AG09309 (cell line): ENCODE results near the gene CPHXL.

Experiments
- DNase-seq: peaks from one replicate; pipeline ENCODE4 v3.0.0-alpha.2; 2010; ENCODE audit warnings: low read depth
- H3K4me3 ChIP-seq: 2 replicates; pipeline ENCODE4 v1.5.1; 2011; ENCODE audit warnings: mild to moderate bottlenecking, low read depth, low read length, moderate library complexity; ENCODE audit not compliant: control insufficient read depth
- TF ChIP-seq, protein P1 (sequence below): IDR thresholded peaks from 2 replicates; pipeline ENCODE4 v1.5.1; 2011; ENCODE audit warnings: mild to moderate bottlenecking, low read depth, low read length, inconsistent platforms; ENCODE audit not compliant: insufficient read depth, control insufficient read depth; ENCODE audit errors: missing control alignments

The CPHXL gene

DNA sequence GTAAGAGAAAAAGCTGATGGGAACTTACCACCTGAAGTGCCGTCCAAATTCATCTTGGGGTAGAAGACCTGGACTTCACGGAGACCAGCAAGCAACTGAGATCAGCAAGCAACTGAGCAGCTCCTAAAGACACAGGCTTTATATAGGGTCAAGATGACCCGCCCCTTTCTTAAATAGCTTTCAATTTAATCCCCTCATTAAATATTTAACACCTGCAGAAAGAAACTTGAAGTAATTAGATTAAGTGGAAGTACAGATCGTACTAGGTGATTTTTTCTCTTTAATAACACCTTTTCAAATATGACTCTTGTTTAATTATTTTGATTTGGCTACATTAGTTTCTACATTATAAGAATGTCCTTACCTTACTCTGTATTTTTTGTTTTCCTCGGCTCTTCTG lies at the start of gene CPHXL:
CPHXL (minus strand) TSS at position 101 of the 400 bp plus-strand sequence; CDS start at position 53, 48 bp downstream.
- H3K4me3 ChIP-seq: no peak within 1 kb of the TSS
- no peak for DNase-seq
- TF ChIP-seq, protein P1, sequence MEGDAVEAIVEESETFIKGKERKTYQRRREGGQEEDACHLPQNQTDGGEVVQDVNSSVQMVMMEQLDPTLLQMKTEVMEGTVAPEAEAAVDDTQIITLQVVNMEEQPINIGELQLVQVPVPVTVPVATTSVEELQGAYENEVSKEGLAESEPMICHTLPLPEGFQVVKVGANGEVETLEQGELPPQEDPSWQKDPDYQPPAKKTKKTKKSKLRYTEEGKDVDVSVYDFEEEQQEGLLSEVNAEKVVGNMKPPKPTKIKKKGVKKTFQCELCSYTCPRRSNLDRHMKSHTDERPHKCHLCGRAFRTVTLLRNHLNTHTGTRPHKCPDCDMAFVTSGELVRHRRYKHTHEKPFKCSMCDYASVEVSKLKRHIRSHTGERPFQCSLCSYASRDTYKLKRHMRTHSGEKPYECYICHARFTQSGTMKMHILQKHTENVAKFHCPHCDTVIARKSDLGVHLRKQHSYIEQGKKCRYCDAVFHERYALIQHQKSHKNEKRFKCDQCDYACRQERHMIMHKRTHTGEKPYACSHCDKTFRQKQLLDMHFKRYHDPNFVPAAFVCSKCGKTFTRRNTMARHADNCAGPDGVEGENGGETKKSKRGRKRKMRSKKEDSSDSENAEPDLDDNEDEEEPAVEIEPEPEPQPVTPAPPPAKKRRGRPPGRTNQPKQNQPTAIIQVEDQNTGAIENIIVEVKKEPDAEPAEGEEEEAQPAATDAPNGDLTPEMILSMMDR: no peak

DNA sequence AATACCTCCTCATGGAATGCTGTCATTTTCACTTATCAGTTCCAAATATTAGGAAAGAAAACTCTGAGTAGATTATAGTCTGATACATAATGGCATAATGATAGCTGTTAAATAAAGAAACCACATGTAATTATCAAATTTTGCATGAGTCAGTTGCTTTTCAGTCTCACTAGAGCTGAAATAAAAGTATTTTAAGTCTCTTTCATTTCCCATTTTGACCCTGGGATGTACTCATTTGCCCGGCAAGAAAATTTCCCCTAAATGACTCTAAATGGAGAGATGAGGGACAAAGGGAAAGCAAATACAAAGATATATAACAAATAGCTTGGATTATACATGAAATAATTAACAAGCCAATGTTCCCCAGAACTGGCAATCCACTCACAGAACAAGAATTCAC lies 47.9 kb upstream of the CPHXL start:
- H3K4me3 ChIP-seq: no peak overlapping the region
- no peak for DNase-seq
- TF ChIP-seq, protein P1: no peak

DNA sequence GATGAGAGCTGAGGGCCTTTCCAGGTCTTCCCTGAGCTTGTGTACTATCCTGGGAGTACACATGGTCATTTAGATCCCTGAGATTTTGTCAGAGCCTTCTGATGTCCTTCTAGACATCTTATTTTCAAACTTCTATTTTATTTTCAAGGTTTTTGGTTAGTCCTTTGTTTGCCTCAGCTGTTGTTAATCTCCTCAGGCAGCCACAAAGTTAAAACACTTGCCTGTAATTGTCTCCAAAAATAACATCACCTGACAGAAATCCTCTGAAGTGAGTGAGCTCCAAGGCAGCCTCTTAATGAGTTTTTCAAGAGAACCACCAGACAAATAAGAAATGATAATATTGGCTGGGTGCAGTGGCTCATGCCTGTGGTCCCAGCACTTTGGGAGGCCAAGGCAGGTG lies 43.8 kb upstream of the CPHXL start:
- no peak overlapping the region for H3K4me3 ChIP-seq
- DNase-seq: no peak
- TF ChIP-seq, protein P1: no peak

DNA sequence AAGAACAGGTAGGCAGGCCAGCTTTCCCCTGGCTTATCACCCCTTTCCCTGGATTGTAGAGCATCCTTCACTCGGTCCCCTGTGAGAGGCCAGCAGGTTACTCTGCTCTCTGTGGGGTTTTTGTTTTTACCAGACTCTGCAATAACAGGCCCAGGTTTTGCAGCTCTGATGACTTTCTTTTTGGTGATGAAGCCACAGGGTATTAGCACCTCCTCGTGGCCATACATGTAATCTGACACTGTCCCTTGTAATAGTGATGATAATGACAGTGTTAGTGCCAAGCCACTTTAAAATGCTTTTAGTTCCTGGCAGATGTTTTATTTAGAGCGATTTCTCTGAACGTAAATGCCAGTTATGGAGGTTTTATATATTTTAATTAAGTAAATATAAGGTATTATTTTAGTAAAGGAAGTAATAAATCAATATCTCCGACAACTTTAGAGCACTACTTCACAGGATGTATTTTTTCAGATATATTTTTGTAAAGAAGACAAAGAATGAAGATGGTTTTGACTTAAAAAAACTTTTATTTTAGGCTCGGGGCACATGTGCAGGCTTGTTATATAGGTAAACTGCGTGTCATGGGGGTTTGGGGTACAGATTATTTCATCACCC lies 38.0 kb upstream of the CPHXL start:
- TF ChIP-seq, protein P1: peak; percentile 85
- no peak overlapping the region for H3K4me3 ChIP-seq
- DNase-seq: peak; percentile 10

DNA sequence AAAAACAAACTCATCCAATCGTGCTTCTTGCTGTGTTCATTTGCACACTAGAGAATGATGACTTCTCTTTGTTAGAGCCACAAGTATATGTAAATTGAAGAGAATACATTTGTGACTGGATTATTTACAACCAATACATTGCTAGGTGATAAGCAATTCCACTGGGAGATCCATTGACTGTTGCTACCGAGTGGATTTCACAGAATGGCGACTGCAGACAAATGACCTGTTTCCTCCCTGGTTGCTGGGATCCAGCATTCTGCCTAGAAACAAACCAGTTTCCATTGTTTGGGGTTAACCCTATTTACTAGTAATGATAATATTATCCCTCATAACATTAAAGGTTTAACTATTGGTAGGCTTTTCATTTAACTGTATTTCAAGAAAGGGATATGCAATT lies 36.9 kb upstream of the CPHXL start:
- DNase-seq: no peak
- TF ChIP-seq, protein P1: no peak

DNA sequence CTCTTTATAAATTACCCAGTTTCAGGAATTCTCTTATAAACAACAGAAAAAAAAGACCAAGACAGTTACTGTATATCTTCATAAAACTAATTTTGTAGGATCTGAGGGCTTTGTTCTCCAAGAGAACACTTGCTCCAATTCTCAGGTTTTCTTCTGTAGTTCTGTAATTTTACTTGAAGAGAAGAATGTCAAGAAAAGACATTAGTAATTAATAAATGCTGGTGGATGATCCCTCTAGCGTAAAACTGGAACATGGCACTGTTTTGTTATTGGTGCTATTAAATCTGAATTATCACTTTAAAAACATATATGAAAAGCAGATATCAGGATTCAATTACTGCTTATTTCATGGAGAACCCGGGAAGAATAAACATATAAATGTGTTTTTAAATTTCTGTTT lies 36.5 kb upstream of the CPHXL start:
- no peak for DNase-seq
- TF ChIP-seq, protein P1: no peak
- H3K4me3 ChIP-seq: no peak overlapping the region

More for the DNA sequence above, 36.9 kb upstream of the CPHXL start:
- H3K4me3 ChIP-seq: no peak overlapping the region

DNA sequence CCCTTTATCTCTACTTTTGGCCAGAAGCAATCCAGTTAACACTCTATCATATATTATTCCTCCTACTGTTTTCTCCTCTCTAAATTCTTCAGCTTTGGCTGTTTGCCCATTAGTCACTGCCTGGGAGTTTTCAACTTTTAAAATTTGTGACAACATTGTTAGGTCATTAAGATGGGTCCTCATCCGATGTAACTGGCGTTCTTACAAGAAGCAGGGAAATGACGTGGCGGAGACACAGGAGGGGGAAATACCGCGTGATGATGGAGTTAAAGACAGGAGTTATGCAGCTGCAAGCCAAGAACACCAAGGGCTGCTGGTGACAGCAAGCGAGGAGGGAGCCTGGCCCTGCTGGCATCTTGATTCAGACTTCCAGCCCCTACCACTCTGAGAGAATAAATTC lies 34.8 kb upstream of the CPHXL start:
- TF ChIP-seq, protein P1: no peak
- no peak overlapping the region for H3K4me3 ChIP-seq
- no peak for DNase-seq
